IPS-18a (cell line): ENCODE data around the gene LRP5.

Experiments used
- H3K27ac ChIP-seq: one replicate; pipeline ENCODE4 v1.5.1; 2013; ENCODE audit warnings: low read length
- H3K27me3 ChIP-seq: one replicate; pipeline ENCODE4 v1.6.1; 2013; ENCODE audit warnings: mild to moderate bottlenecking, low read length; ENCODE audit not compliant: control insufficient read depth, insufficient read depth
- H3K36me3 ChIP-seq: one replicate; pipeline ENCODE4 v1.6.1; 2013; ENCODE audit warnings: low read depth, low read length; ENCODE audit not compliant: control insufficient read depth
- H3K4me1 ChIP-seq: one replicate; pipeline ENCODE4 v1.6.1; 2013; ENCODE audit warnings: low read depth, low read length; ENCODE audit not compliant: control insufficient read depth
- H3K4me3 ChIP-seq: one replicate; pipeline ENCODE4 v1.5.1; 2013; ENCODE audit warnings: low read length
- H3K9ac ChIP-seq: one replicate; pipeline ENCODE4 v1.6.1; 2013; ENCODE audit warnings: mild to moderate bottlenecking, low read length, moderate library complexity
- H3K9me3 ChIP-seq: one replicate; pipeline ENCODE4 v1.6.1; 2013; ENCODE audit warnings: low read depth, low read length; ENCODE audit not compliant: control insufficient read depth

The LRP5 gene

GRCh38 chr11:68371171-68372041 is 59.0 kb downstream of the LRP5 start:
- Histone ChIP-seq H3K9ac (no peak overlapping the region), H3K9me3 (no peaks in the 10 kb centered on the region), H3K4me1 (no peaks in the 10 kb centered on the region), H3K4me3 (no peak overlapping the region), H3K27ac (no peak overlapping the region), H3K36me3 (peaks cover 3% of the 10 kb centered on the region), H3K27me3 (no peaks in the 10 kb centered on the region)

- H3K27ac ChIP-seq: no peak overlapping the region
- H3K4me3 ChIP-seq: no peak overlapping the region
- no peaks in the 10 kb centered on the region for H3K27me3 ChIP-seq
These were observed 59.7 kb downstream of the LRP5 start for GRCh38 chr11:68372114-68372513.

GRCh38 chr11:68372625-68373024 is 60.2 kb downstream of the LRP5 start:
- Histone ChIP-seq H3K9me3 (no peaks in the 10 kb centered on the region), H3K9ac (no peak overlapping the region), H3K36me3 (peaks cover 3% of the 10 kb centered on the region), H3K4me1 (no peaks in the 10 kb centered on the region), H3K27ac (no peak overlapping the region), H3K4me3 (no peak overlapping the region), H3K27me3 (no peaks in the 10 kb centered on the region)

More at GRCh38 chr11:68372114-68372513, 59.7 kb downstream of the LRP5 start:
- H3K9ac ChIP-seq: no peak overlapping the region
- H3K9me3 ChIP-seq: no peaks in the 10 kb centered on the region
- H3K36me3 ChIP-seq: peaks cover 3% of the 10 kb centered on the region
- H3K4me1 ChIP-seq: no peaks in the 10 kb centered on the region

GRCh38 chr11:68373189-68373814 is 60.9 kb downstream of the LRP5 start:
- Histone ChIP-seq H3K4me3 (no peak overlapping the region), H3K36me3 (no peaks in the 10 kb centered on the region), H3K9me3 (no peaks in the 10 kb centered on the region), H3K9ac (no peak overlapping the region), H3K4me1 (no peaks in the 10 kb centered on the region), H3K27ac (no peak overlapping the region), H3K27me3 (no peaks in the 10 kb centered on the region)

- no peak overlapping the region for H3K27ac ChIP-seq
- H3K4me1 ChIP-seq: no peaks in the 10 kb centered on the region
- H3K4me3 ChIP-seq: no peak overlapping the region
- no peaks in the 10 kb centered on the region for H3K36me3 ChIP-seq
- H3K9ac ChIP-seq: no peak overlapping the region
- no peaks in the 10 kb centered on the region for H3K9me3 ChIP-seq
- no peaks in the 10 kb centered on the region for H3K27me3 ChIP-seq
These were observed 61.6 kb downstream of the LRP5 start for GRCh38 chr11:68373815-68374501.

GRCh38 chr11:68374531-68374930 is 62.1 kb downstream of the LRP5 start:
- H3K9me3 ChIP-seq: no peaks in the 10 kb centered on the region
- H3K27me3 ChIP-seq: no peaks in the 10 kb centered on the region
- H3K4me1 ChIP-seq: no peaks in the 10 kb centered on the region
- H3K36me3 ChIP-seq: no peaks in the 10 kb centered on the region
- H3K4me3 ChIP-seq: no peak overlapping the region
- no peak overlapping the region for H3K27ac ChIP-seq
- H3K9ac ChIP-seq: no peak overlapping the region

GRCh38 chr11:68375337-68375736 is 62.9 kb downstream of the LRP5 start:
- no peak overlapping the region for H3K9ac ChIP-seq
- no peaks in the 10 kb centered on the region for H3K27me3 ChIP-seq
- no peaks in the 10 kb centered on the region for H3K36me3 ChIP-seq
- H3K4me3 ChIP-seq: no peak overlapping the region
- no peaks in the 10 kb centered on the region for H3K9me3 ChIP-seq
- H3K27ac ChIP-seq: no peak overlapping the region
- no peaks in the 10 kb centered on the region for H3K4me1 ChIP-seq

- H3K9ac ChIP-seq: no peak overlapping the region
- no peaks in the 10 kb centered on the region for H3K36me3 ChIP-seq
- H3K27me3 ChIP-seq: no peaks in the 10 kb centered on the region
- H3K4me3 ChIP-seq: no peak overlapping the region
- H3K9me3 ChIP-seq: no peaks in the 10 kb centered on the region
- no peaks in the 10 kb centered on the region for H3K4me1 ChIP-seq
- no peak overlapping the region for H3K27ac ChIP-seq
These were observed 63.4 kb downstream of the LRP5 start for GRCh38 chr11:68375766-68376165.

- Histone ChIP-seq H3K4me1 (no peaks in the 10 kb centered on the region), H3K27ac (no peak overlapping the region), H3K9ac (no peak overlapping the region), H3K36me3 (no peaks in the 10 kb centered on the region), H3K4me3 (no peak overlapping the region), H3K9me3 (no peaks in the 10 kb centered on the region), H3K27me3 (no peaks in the 10 kb centered on the region)
These were observed 65.0 kb downstream of the LRP5 start for GRCh38 chr11:68377389-68377795.

GRCh38 chr11:68379206-68379605 is 66.8 kb downstream of the LRP5 start:
- H3K9ac ChIP-seq: no peak overlapping the region
- H3K27ac ChIP-seq: no peak overlapping the region
- no peaks in the 10 kb centered on the region for H3K27me3 ChIP-seq
- H3K9me3 ChIP-seq: no peaks in the 10 kb centered on the region
- H3K4me1 ChIP-seq: no peaks in the 10 kb centered on the region
- no peak overlapping the region for H3K4me3 ChIP-seq
- no peaks in the 10 kb centered on the region for H3K36me3 ChIP-seq

GRCh38 chr11:68380786-68381622 is 68.6 kb downstream of the LRP5 start:
- H3K4me1 ChIP-seq: no peaks in the 10 kb centered on the region
- H3K4me3 ChIP-seq: no peak overlapping the region
- H3K27ac ChIP-seq: no peak overlapping the region
- H3K9ac ChIP-seq: no peak overlapping the region
- no peaks in the 10 kb centered on the region for H3K9me3 ChIP-seq
- no peaks in the 10 kb centered on the region for H3K36me3 ChIP-seq
- H3K27me3 ChIP-seq: no peaks in the 10 kb centered on the region
